ENCODE results near the gene RSPRY1.

DNA sequence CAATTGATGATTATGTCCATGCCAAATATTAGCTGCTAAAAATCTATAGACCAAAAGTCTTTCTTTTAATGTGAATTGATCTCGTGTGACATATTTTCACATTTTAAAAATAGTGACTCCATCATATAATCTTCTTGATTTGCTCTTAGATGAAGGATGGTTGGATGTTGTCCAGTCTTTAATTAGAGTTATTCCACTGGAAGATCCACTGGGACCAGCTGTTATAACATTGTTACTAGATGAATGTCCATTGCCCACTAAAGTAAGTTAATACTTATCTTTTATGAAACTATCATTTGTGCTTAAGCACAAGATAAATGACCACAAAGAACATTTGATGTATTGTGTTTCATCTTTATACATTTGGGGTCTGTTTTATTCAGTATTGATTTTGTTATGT lies 22.8 kb downstream of the RSPRY1 start:
- TF ChIP-seq, protein P1, sequence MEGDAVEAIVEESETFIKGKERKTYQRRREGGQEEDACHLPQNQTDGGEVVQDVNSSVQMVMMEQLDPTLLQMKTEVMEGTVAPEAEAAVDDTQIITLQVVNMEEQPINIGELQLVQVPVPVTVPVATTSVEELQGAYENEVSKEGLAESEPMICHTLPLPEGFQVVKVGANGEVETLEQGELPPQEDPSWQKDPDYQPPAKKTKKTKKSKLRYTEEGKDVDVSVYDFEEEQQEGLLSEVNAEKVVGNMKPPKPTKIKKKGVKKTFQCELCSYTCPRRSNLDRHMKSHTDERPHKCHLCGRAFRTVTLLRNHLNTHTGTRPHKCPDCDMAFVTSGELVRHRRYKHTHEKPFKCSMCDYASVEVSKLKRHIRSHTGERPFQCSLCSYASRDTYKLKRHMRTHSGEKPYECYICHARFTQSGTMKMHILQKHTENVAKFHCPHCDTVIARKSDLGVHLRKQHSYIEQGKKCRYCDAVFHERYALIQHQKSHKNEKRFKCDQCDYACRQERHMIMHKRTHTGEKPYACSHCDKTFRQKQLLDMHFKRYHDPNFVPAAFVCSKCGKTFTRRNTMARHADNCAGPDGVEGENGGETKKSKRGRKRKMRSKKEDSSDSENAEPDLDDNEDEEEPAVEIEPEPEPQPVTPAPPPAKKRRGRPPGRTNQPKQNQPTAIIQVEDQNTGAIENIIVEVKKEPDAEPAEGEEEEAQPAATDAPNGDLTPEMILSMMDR (conservative IDR thresholded peaks at IDR 0.05) = no peak
- TF ChIP-seq ZFX (IDR thresholded peaks at IDR 0.05) = no peak
